SK-N-SH treated with all-trans-retinoic acid at 6 μM for 48 hours (cell line): ENCODE results near the gene SPOCK1.

Experiments used
- ARNTL ChIP-seq: fragments of 450-650 bp; formaldehyde crosslinking; IDR thresholded peaks from 2 replicates; pipeline ENCODE4 v1.5.0; 2020; ENCODE audit warnings: low read depth, mild to moderate bottlenecking, moderate library complexity, borderline replicate concordance
- CREB5 ChIP-seq: fragments of 250-450 bp; sonication (Bioruptor Pico); IDR thresholded peaks from 2 replicates; pipeline ENCODE4 v1.5.1; 2020; ENCODE audit warnings: low read depth, mild to moderate bottlenecking, moderate library complexity
- CSDC2 ChIP-seq: fragments of 250-450 bp; sonication (Bioruptor Pico); IDR thresholded peaks from 2 replicates; pipeline ENCODE4 v1.5.0; 2020; ENCODE audit warnings: mild to moderate bottlenecking, moderate library complexity
- ESRRG ChIP-seq: fragments of 250-450 bp; sonication (Bioruptor Pico); IDR thresholded peaks from 2 replicates; pipeline ENCODE4 v1.6.1; 2021; ENCODE audit warnings: mild to moderate bottlenecking
- OSR1 ChIP-seq: fragments of 250-450 bp; sonication (Bioruptor Pico); IDR thresholded peaks from 2 replicates; pipeline ENCODE4 v1.8.0; 2022; ENCODE audit warnings: moderate library complexity, mild to moderate bottlenecking, inconsistent platforms
- PATZ1 ChIP-seq: fragments of 250-450 bp; sonication (Bioruptor Pico); IDR thresholded peaks from 2 replicates; pipeline ENCODE4 v1.8.0; 2020; ENCODE audit warnings: mild to moderate bottlenecking, moderate library complexity, borderline replicate concordance
- POU6F1 ChIP-seq: fragments of 250-450 bp; sonication (Bioruptor Pico); IDR thresholded peaks from 2 replicates; pipeline ENCODE4 v1.8.0; 2021; ENCODE audit warnings: low read depth, mild to moderate bottlenecking, moderate library complexity, borderline replicate concordance
- TSHZ2 ChIP-seq: fragments of 250-450 bp; sonication (Bioruptor Pico); IDR thresholded peaks from 2 replicates; pipeline ENCODE4 v1.5.0; 2020; ENCODE audit warnings: mild to moderate bottlenecking, moderate library complexity
- ZC3H10 ChIP-seq: fragments of 250-450 bp; sonication (Bioruptor Pico); IDR thresholded peaks from 2 replicates; pipeline ENCODE4 v1.5.1; 2021; ENCODE audit warnings: mild to moderate bottlenecking, moderate library complexity
- ZFP3 ChIP-seq: fragments of 250-450 bp; sonication (Bioruptor Pico); IDR thresholded peaks from 2 replicates; pipeline ENCODE4 v1.5.0; 2020; ENCODE audit warnings: mild to moderate bottlenecking, moderate library complexity
- ZNF565 ChIP-seq: fragments of 450-650 bp; formaldehyde crosslinking; conservative IDR thresholded peaks from 2 replicates; pipeline ENCODE4 v1.5.0; 2020; ENCODE audit warnings: low read depth, mild to moderate bottlenecking, moderate library complexity
- ZNF8 ChIP-seq: fragments of 450-650 bp; formaldehyde crosslinking; IDR thresholded peaks from 2 replicates; pipeline ENCODE4 v1.5.0; 2020; ENCODE audit warnings: mild to moderate bottlenecking, moderate library complexity

GRCh38 chr5:137212471-137212870 is 286.7 kb downstream of the SPOCK1 start:
- TF ChIP-seq POU6F1, result no peak
- no peak for TF ChIP-seq PATZ1 (CRISPR knock-in tag)
- TF ChIP-seq TSHZ2 (CRISPR knock-in tag), result no peak
- no peak for TF ChIP-seq CSDC2 (CRISPR knock-in tag)
- TF ChIP-seq ZC3H10 (CRISPR knock-in tag), result no peak
- no peak for TF ChIP-seq ZNF565 (CRISPR knock-in tag)
- no peak for TF ChIP-seq ZNF8
- no peak for TF ChIP-seq ARNTL (CRISPR knock-in tag)
- no peak for TF ChIP-seq ZFP3 (CRISPR knock-in tag)
- no peak for TF ChIP-seq ESRRG (CRISPR knock-in tag)
- TF ChIP-seq CREB5, result no peak
- no peak for TF ChIP-seq OSR1 (CRISPR knock-in tag)
